ENCODE results near the gene CLMN. TPM values are rescaled to one million over a fixed set of nuclear protein-coding genes. Genes with fewer than 3 reads are reported as not detected.

The CLMN gene
- total and polyA plus RNA-seq, 2 experiments from 2014 or later, result 0.11 to 0.53 TPM

GRCh38 chr14:95336192-95336760, 16.6 kb upstream of the CLMN start:
- H3K9me2 ChIP-seq (ENCODE audit: insufficient read depth), result no peaks in the 10 kb centered on the region
- no peaks in the 10 kb centered on the region for H3K79me2 ChIP-seq (ENCODE audit: insufficient read depth)
- no peak for TF ChIP-seq EZH2phosphoT487 (IDR thresholded peaks at IDR 0.05; ENCODE audit: insufficient read depth, low read depth)
- no peak for TF ChIP-seq EZH2 (IDR thresholded peaks at IDR 0.05; ENCODE audit: insufficient read depth, poor library complexity, severe bottlenecking)
- no peak overlapping the region for H3K27ac ChIP-seq
- no peaks in the 10 kb centered on the region for H3F3A ChIP-seq (ENCODE audit: insufficient read depth)
- no peak for DNase-seq
- H4K20me1 ChIP-seq (ENCODE audit: insufficient read depth), result no peaks in the 10 kb centered on the region
- H3K9ac ChIP-seq, result no peak overlapping the region
- WGBS, 2 experiments (ENCODE audit: low coverage in 1 of 2, low lambda C conversion rate in 2 of 2, missing lambda C conversion rate in 2 of 2), result 38 to 49% methylated on average over 4 to 5 of the region's 5 CpGs
- no peak overlapping the region for H2AFZ ChIP-seq
- no peaks in the 10 kb centered on the region for H3K27me3 ChIP-seq (replicated peaks; ENCODE audit: insufficient read depth)
- no peak overlapping the region for H3K4me3 ChIP-seq
- H3K4me1 ChIP-seq (ENCODE audit: insufficient read depth), result no peaks in the 10 kb centered on the region
- H3K36me3 ChIP-seq (ENCODE audit: low read depth), result no peaks in the 10 kb centered on the region
- in situ Hi-C loops (cut with MboI), result no loop called here
- no peaks in the 10 kb centered on the region for H3K9me3 ChIP-seq (ENCODE audit: low read depth)
- no peak overlapping the region for H3K4me2 ChIP-seq (ENCODE audit: unreplicated experiment)

- WGBS, 2 experiments (ENCODE audit: low coverage in 1 of 2, low lambda C conversion rate in 2 of 2, missing lambda C conversion rate in 2 of 2), result 75 to 87% methylated on average over 2 of the region's 2 CpGs
- Histone ChIP-seq H3K9me2 (ENCODE audit: insufficient read depth) (no peaks in the 10 kb centered on the region), H2AFZ (no peak overlapping the region), H3K9ac (no peak overlapping the region), H3K27me3 (replicated peaks; ENCODE audit: insufficient read depth) (no peaks in the 10 kb centered on the region), H3K4me1 (ENCODE audit: insufficient read depth) (no peaks in the 10 kb centered on the region), H3K9me3 (ENCODE audit: low read depth) (no peaks in the 10 kb centered on the region), H3K79me2 (ENCODE audit: insufficient read depth) (no peaks in the 10 kb centered on the region), H3K36me3 (ENCODE audit: low read depth) (no peaks in the 10 kb centered on the region), H3K4me3 (no peak overlapping the region), H3F3A (ENCODE audit: insufficient read depth) (no peaks in the 10 kb centered on the region), H4K20me1 (ENCODE audit: insufficient read depth) (no peaks in the 10 kb centered on the region), H3K4me2 (ENCODE audit: unreplicated experiment) (no peak overlapping the region), H3K27ac (no peak overlapping the region)
- no peak for DNase-seq
- TF ChIP-seq EZH2 (IDR thresholded peaks at IDR 0.05; ENCODE audit: insufficient read depth, poor library complexity, severe bottlenecking) (no peak), EZH2phosphoT487 (IDR thresholded peaks at IDR 0.05; ENCODE audit: insufficient read depth, low read depth) (no peak)
- in situ Hi-C loops (cut with MboI), result no loop called here
These were observed 15.4 kb upstream of the CLMN start for GRCh38 chr14:95335071-95335470.

GRCh38 chr14:95334044-95334443, 14.3 kb upstream of the CLMN start:
- Histone ChIP-seq H3K27me3 (replicated peaks; ENCODE audit: insufficient read depth) (no peaks in the 10 kb centered on the region), H3K4me3 (no peak overlapping the region), H3K4me1 (ENCODE audit: insufficient read depth) (no peaks in the 10 kb centered on the region), H3K9ac (no peak overlapping the region), H3K9me2 (ENCODE audit: insufficient read depth) (no peaks in the 10 kb centered on the region), H2AFZ (no peak overlapping the region), H3K36me3 (ENCODE audit: low read depth) (no peaks in the 10 kb centered on the region), H3F3A (ENCODE audit: insufficient read depth) (no peaks in the 10 kb centered on the region), H3K27ac (no peak overlapping the region), H3K4me2 (ENCODE audit: unreplicated experiment) (no peak overlapping the region), H3K9me3 (ENCODE audit: low read depth) (no peaks in the 10 kb centered on the region), H3K79me2 (ENCODE audit: insufficient read depth) (no peaks in the 10 kb centered on the region), H4K20me1 (ENCODE audit: insufficient read depth) (no peaks in the 10 kb centered on the region)
- 51 to 52% methylated on average over 6 of the region's 6 CpGs for WGBS, 2 experiments (ENCODE audit: low coverage in 1 of 2, low lambda C conversion rate in 2 of 2, missing lambda C conversion rate in 2 of 2)
- no peak for DNase-seq
- no peak for TF ChIP-seq EZH2phosphoT487 (IDR thresholded peaks at IDR 0.05; ENCODE audit: insufficient read depth, low read depth)
- TF ChIP-seq EZH2 (IDR thresholded peaks at IDR 0.05; ENCODE audit: insufficient read depth, poor library complexity, severe bottlenecking), result no peak
- in situ Hi-C loops (cut with MboI), result no loop called here

- Histone ChIP-seq H3K4me2 (ENCODE audit: unreplicated experiment) (no peak overlapping the region), H3K9ac (no peak overlapping the region), H2AFZ (no peak overlapping the region), H3F3A (ENCODE audit: insufficient read depth) (no peaks in the 10 kb centered on the region), H3K27me3 (replicated peaks; ENCODE audit: insufficient read depth) (no peaks in the 10 kb centered on the region), H3K9me2 (ENCODE audit: insufficient read depth) (no peaks in the 10 kb centered on the region), H3K79me2 (ENCODE audit: insufficient read depth) (no peaks in the 10 kb centered on the region), H3K27ac (no peak overlapping the region), H3K4me3 (no peak overlapping the region), H4K20me1 (ENCODE audit: insufficient read depth) (no peaks in the 10 kb centered on the region), H3K9me3 (ENCODE audit: low read depth) (no peaks in the 10 kb centered on the region), H3K36me3 (ENCODE audit: low read depth) (no peaks in the 10 kb centered on the region), H3K4me1 (ENCODE audit: insufficient read depth) (no peaks in the 10 kb centered on the region)
- no peak for DNase-seq
- no peak for TF ChIP-seq EZH2phosphoT487 (IDR thresholded peaks at IDR 0.05; ENCODE audit: insufficient read depth, low read depth)
- TF ChIP-seq EZH2 (IDR thresholded peaks at IDR 0.05; ENCODE audit: insufficient read depth, poor library complexity, severe bottlenecking), result no peak
- 75 to 80% methylated on average over 3 of the region's 3 CpGs for WGBS, 2 experiments (ENCODE audit: low coverage in 1 of 2, low lambda C conversion rate in 2 of 2, missing lambda C conversion rate in 2 of 2)
- in situ Hi-C loops (cut with MboI), result no loop called here
These were observed 12.9 kb upstream of the CLMN start for GRCh38 chr14:95332641-95333040.

Data from GM23248 (cell line).